Endothelial cell (in vitro differentiated cells): ENCODE results near the gene SMIM12. TPM values are rescaled to one million over a fixed set of nuclear protein-coding genes. Genes with fewer than 3 reads are reported as not detected.
A peak's percentile ranks its signal among the peaks of the same experiment; 100 is the strongest.

Experiments
- DNase-seq: peaks from one replicate; pipeline ENCODE4 v3.0.0; 2021; ENCODE audit warnings: low spot score
- H3K27ac Mint-ChIP-seq: one replicate; pipeline ENCODE4 v1.8.0; 2021; ENCODE audit warnings: mixed read lengths, inconsistent platforms; ENCODE audit not compliant: unreplicated experiment
- H3K27me3 Mint-ChIP-seq: one replicate; pipeline ENCODE4 v1.8.0; 2021; ENCODE audit warnings: mild to moderate bottlenecking, moderate library complexity, mixed read lengths, inconsistent platforms; ENCODE audit not compliant: unreplicated experiment
- H3K36me3 Mint-ChIP-seq: one replicate; pipeline ENCODE4 v1.8.0; 2021; ENCODE audit warnings: mild to moderate bottlenecking, low read depth, mixed read lengths, inconsistent platforms; ENCODE audit not compliant: unreplicated experiment
- H3K4me1 Mint-ChIP-seq: one replicate; pipeline ENCODE4 v1.8.0; 2021; ENCODE audit warnings: mild to moderate bottlenecking, mixed read lengths, inconsistent platforms; ENCODE audit not compliant: unreplicated experiment
- H3K4me3 Mint-ChIP-seq: one replicate; pipeline ENCODE4 v1.8.0; 2021; ENCODE audit warnings: mild to moderate bottlenecking, mixed read lengths, inconsistent platforms; ENCODE audit not compliant: unreplicated experiment
- H3K9me3 Mint-ChIP-seq: one replicate; pipeline ENCODE4 v1.8.0; 2021; ENCODE audit warnings: mixed read lengths, inconsistent platforms; ENCODE audit not compliant: unreplicated experiment
- CTCF ChIP-seq: fragments of 200-600 bp; sonication (generic); IDR thresholded peaks from one replicate; pipeline ENCODE4 v1.5.0; 2021; ENCODE audit warnings: antibody characterized with exemption; ENCODE audit not compliant: unreplicated experiment
- long read RNA-seq: library from polyadenylated mRNA; unstranded; transcript quantifications from one replicate; pipeline ENCODE4 v2.0.0, GENCODE V29; 2020; ENCODE audit not compliant: unreplicated experiment
- total RNA-seq: library from RNA; stranded (reverse); fragmentation: NEBNext Ultra II Directional; extraction: Animal tissue kit (Norgen Biotek cat#: 25700); gene quantifications from one replicate; pipeline ENCODE4 v1.2.1, GENCODE V29; 2021; ENCODE audit not compliant: unreplicated experiment

The SMIM12 gene, protein sequence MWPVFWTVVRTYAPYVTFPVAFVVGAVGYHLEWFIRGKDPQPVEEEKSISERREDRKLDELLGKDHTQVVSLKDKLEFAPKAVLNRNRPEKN
- 84.4 TPM for total RNA-seq
- long read RNA-seq, transcript SMIM12-202 (2 exons, 897 nt), result minor isoform, 6 of 67 reads
- long read RNA-seq, transcript SMIM12-206 (2 exons, 3,454 nt), result major isoform, 59 of 67 reads
- long read RNA-seq, partial matches to known transcripts, result 1 of 67 reads
- long read RNA-seq, other reads (novel, unspliced or antisense), result 1 of 67 reads

GRCh38 chr1:34859446-34860200 lies at the start of gene SMIM12:
Gene SMIM12 (minus strand): TSS chr1:34859749. CDS start chr1:34855977, 3,772 bp downstream.
- peak; percentile 89 for DNase-seq
- Mint-ChIP-seq H3K27me3 (peaks cover 5% of the 10 kb centered on the region), H3K27ac (peak within 1 kb of the TSS; percentile 91), H3K4me3 (peak within 1 kb of the TSS; percentile 99), H3K9me3 (no peaks in the 10 kb centered on the region), H3K36me3 (peaks cover 10% of the 10 kb centered on the region), H3K4me1 (peaks cover 21% of the 10 kb centered on the region)
- peak; percentile 73 for TF ChIP-seq CTCF

- no peak overlapping the region for H3K27ac Mint-ChIP-seq
- DNase-seq, result no peak
- no peak for TF ChIP-seq CTCF
- H3K27me3 Mint-ChIP-seq, result peaks cover 4% of the 10 kb centered on the region
- H3K4me1 Mint-ChIP-seq, result peaks cover 2% of the 10 kb centered on the region
- no peak overlapping the region for H3K4me3 Mint-ChIP-seq
- no peaks in the 10 kb centered on the region for H3K9me3 Mint-ChIP-seq
- H3K36me3 Mint-ChIP-seq, result no peaks in the 10 kb centered on the region
These were observed 48.8 kb upstream of the SMIM12 start for GRCh38 chr1:34908369-34908768.

GRCh38 chr1:34907487-34908090 lies 48.0 kb upstream of the SMIM12 start:
- Mint-ChIP-seq H3K27me3 (peaks cover 4% of the 10 kb centered on the region), H3K27ac (no peak overlapping the region), H3K36me3 (no peaks in the 10 kb centered on the region), H3K4me1 (peaks cover 2% of the 10 kb centered on the region), H3K9me3 (no peaks in the 10 kb centered on the region), H3K4me3 (no peak overlapping the region)
- no peak for TF ChIP-seq CTCF
- no peak for DNase-seq

- Mint-ChIP-seq H3K4me1 (peaks cover 2% of the 10 kb centered on the region), H3K36me3 (no peaks in the 10 kb centered on the region), H3K27ac (no peak overlapping the region), H3K9me3 (no peaks in the 10 kb centered on the region), H3K27me3 (peaks cover 4% of the 10 kb centered on the region), H3K4me3 (no peak overlapping the region)
- no peak for TF ChIP-seq CTCF
- DNase-seq, result no peak
These were observed 47.2 kb upstream of the SMIM12 start for GRCh38 chr1:34906756-34907155.
